ENCODE measurements around the gene CTNNB1.

The CTNNB1 gene

GRCh38 chr3:41199866-41200668 lies 762 bp downstream of the CTNNB1 start:
- FAIRE-seq (peak; percentile 75), DNase-seq (ENCODE audit: insufficient read length, low spot score) (peak; percentile 22)
- TF ChIP-seq POLR2A (IDR thresholded peaks at IDR 0.05; ENCODE audit: low read depth, low read length): no peak

- TF ChIP-seq POLR2A (IDR thresholded peaks at IDR 0.05; ENCODE audit: low read depth, low read length): no peak
- DNase-seq (ENCODE audit: insufficient read length, low spot score) (no peak), FAIRE-seq (peak; percentile 79)
These were observed 1.3 kb downstream of the CTNNB1 start for GRCh38 chr3:41200669-41201021.

GRCh38 chr3:41202075-41202833 lies 2.9 kb downstream of the CTNNB1 start:
- FAIRE-seq: no peak
- no peak for TF ChIP-seq POLR2A (IDR thresholded peaks at IDR 0.05; ENCODE audit: low read depth, low read length)
- DNase-seq (ENCODE audit: insufficient read length, low spot score): no peak

GRCh38 chr3:41202834-41203345 lies 3.6 kb downstream of the CTNNB1 start:
- no peak for TF ChIP-seq POLR2A (IDR thresholded peaks at IDR 0.05; ENCODE audit: low read depth, low read length)
- peak; percentile 90 for FAIRE-seq
- no peak for DNase-seq (ENCODE audit: insufficient read length, low spot score)

GRCh38 chr3:41204369-41204768 lies 5.1 kb downstream of the CTNNB1 start:
- FAIRE-seq (peak; percentile 33), DNase-seq (ENCODE audit: insufficient read length, low spot score) (no peak)

GRCh38 chr3:41205591-41205990 lies 6.3 kb downstream of the CTNNB1 start:
- TF ChIP-seq POLR2A (IDR thresholded peaks at IDR 0.05; ENCODE audit: low read depth, low read length): no peak
- FAIRE-seq (no peak), DNase-seq (ENCODE audit: insufficient read length, low spot score) (no peak)

More at GRCh38 chr3:41204369-41204768, 5.1 kb downstream of the CTNNB1 start:
- no peak for TF ChIP-seq POLR2A (IDR thresholded peaks at IDR 0.05; ENCODE audit: low read depth, low read length)

GRCh38 chr3:41207355-41207754 lies 8.1 kb downstream of the CTNNB1 start:
- FAIRE-seq (no peak), DNase-seq (ENCODE audit: insufficient read length, low spot score) (no peak)

GRCh38 chr3:41208507-41209220 lies 9.4 kb downstream of the CTNNB1 start:
- FAIRE-seq (peak; percentile 52), DNase-seq (ENCODE audit: insufficient read length, low spot score) (no peak)
- no peak for TF ChIP-seq POLR2A (IDR thresholded peaks at IDR 0.05; ENCODE audit: low read depth, low read length)

More at GRCh38 chr3:41207355-41207754, 8.1 kb downstream of the CTNNB1 start:
- TF ChIP-seq POLR2A (IDR thresholded peaks at IDR 0.05; ENCODE audit: low read depth, low read length): no peak

- no peak for TF ChIP-seq POLR2A (IDR thresholded peaks at IDR 0.05; ENCODE audit: low read depth, low read length)
- no peak for DNase-seq (ENCODE audit: insufficient read length, low spot score)
- FAIRE-seq: no peak
These were observed 10.3 kb downstream of the CTNNB1 start for GRCh38 chr3:41209646-41210045.

GRCh38 chr3:41210966-41211365 lies 11.7 kb downstream of the CTNNB1 start:
- FAIRE-seq: no peak
- TF ChIP-seq POLR2A (IDR thresholded peaks at IDR 0.05; ENCODE audit: low read depth, low read length): no peak
- no peak for DNase-seq (ENCODE audit: insufficient read length, low spot score)

- FAIRE-seq: no peak
- no peak for TF ChIP-seq POLR2A (IDR thresholded peaks at IDR 0.05; ENCODE audit: low read depth, low read length)
- no peak for DNase-seq (ENCODE audit: insufficient read length, low spot score)
These were observed 12.8 kb downstream of the CTNNB1 start for GRCh38 chr3:41212088-41212487.

- DNase-seq (ENCODE audit: insufficient read length, low spot score) (no peak), FAIRE-seq (no peak)
- no peak for TF ChIP-seq POLR2A (IDR thresholded peaks at IDR 0.05; ENCODE audit: low read depth, low read length)
These were observed 14.3 kb downstream of the CTNNB1 start for GRCh38 chr3:41213588-41213987.

GRCh38 chr3:41216422-41216821 lies 17.1 kb downstream of the CTNNB1 start:
- no peak for TF ChIP-seq POLR2A (IDR thresholded peaks at IDR 0.05; ENCODE audit: low read depth, low read length)
- FAIRE-seq (no peak), DNase-seq (ENCODE audit: insufficient read length, low spot score) (no peak)

GRCh38 chr3:41216993-41217392 lies 17.7 kb downstream of the CTNNB1 start:
- peak; percentile 33 for FAIRE-seq
- TF ChIP-seq POLR2A (IDR thresholded peaks at IDR 0.05; ENCODE audit: low read depth, low read length): no peak

More at GRCh38 chr3:41216993-41217392, 17.7 kb downstream of the CTNNB1 start:
- DNase-seq (ENCODE audit: insufficient read length, low spot score): no peak

Measured in H54 (cell line).